ENCODE results near the gene GM2A.
A peak's percentile ranks its signal among the peaks of the same experiment; 100 is the strongest.

The GM2A gene

DNA sequence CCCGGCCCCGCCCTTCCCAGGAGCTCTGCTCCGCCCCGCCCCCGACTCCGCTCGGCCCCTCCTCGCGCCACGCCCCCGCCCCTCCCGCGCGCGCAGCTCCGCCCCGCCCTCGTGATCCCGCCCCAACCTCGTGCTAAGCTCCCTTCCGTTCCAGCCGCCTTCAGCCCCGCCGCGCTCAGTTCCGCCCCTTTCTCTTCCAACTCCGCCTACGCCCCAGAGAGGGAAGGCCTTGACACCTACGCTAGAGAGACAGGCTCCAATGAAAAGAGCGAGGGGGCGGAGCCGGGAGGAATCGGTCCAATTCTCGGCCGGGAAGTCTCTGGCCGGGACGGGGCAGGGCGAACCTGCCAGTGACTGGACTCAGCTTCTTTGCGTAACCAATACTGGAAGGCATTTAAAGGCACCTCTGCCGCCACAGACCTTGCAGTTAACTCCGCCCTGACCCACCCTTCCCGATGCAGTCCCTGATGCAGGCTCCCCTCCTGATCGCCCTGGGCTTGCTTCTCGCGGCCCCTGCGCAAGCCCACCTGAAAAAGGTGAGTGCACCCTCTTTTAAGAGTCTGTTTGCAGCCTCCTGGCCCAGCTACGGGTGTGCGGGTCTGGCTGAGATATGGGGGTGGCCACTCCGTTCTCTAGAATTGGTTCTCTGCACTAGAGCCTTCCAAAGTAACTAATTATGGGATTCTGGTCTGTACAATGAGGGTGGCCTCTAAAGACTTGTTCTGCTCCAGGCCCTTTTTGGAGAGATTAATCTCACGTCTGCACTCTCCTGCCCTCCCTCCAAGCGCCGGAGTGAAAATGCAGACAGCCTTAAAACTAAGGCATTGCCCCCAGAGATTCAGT, at the start of gene GM2A:
TSS of gene GM2A (plus strand) at position 424 of the 843 bp plus-strand sequence. CDS start at position 456, 32 bp downstream.
- DNase-seq (ENCODE audit: low spot score) = peak; percentile 100

DNA sequence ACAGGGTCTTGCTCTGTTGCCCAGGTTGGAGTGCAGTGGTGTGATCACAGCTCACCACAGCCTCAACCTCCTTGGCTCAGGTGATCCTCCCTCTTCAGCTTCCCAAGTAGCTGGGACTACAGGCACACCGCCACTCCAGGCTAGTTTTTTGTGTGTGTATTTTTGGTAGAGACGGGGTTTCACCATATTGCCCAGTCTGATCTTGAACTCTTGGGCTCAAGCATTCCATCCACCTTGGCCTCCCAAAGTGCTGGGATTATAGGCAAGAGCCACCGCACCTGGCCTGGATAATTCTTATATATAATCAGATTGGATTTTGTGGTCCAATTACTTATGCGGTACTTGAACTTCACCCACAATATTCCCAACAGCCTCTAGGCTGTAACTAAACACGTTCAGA, 48.9 kb upstream of the GM2A start:
- no peak for DNase-seq (ENCODE audit: low spot score)

DNA sequence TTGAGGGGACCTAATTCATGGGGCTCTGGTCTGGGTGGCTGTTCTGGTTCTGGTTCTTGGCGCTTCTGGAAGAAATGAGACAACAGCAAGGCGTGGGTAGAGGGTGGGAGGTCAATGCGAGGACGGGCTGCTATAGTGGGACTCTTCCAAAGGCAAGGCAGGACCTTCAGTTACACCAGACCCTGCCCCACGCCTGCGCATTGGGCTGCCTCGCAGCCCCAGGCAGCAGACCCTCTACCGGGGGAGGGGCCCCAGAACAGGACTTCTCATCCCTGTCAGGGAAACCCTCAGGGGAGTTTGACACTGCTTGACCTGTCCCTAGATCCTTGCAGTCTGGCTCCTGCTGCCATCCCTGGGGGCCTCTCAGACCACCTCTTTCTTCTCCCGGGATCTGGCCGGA, 47.6 kb upstream of the GM2A start:
- no peak for DNase-seq (ENCODE audit: low spot score)

DNA sequence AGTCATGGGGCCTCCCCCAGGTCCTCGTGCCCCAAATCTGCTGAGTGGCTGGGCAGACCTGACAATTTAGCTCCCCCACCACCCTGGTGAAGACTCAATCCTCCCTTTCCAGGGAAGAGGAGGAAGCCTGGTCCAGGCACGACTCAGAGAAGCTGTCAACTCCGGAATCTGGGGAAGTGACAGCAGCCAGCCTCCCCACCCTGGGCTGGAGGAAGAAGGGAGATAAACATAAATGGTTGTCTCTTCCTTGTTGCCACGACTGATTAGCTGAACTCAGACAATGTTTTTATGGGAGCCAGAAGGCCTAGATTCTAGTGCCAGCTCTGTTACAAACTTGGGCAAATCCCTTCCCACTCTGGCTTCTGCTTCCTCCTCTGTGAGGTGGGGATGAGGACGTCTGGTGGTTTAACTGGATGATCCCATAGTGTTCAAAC, 44.5 kb upstream of the GM2A start:
- DNase-seq (ENCODE audit: low spot score) = no peak

DNA sequence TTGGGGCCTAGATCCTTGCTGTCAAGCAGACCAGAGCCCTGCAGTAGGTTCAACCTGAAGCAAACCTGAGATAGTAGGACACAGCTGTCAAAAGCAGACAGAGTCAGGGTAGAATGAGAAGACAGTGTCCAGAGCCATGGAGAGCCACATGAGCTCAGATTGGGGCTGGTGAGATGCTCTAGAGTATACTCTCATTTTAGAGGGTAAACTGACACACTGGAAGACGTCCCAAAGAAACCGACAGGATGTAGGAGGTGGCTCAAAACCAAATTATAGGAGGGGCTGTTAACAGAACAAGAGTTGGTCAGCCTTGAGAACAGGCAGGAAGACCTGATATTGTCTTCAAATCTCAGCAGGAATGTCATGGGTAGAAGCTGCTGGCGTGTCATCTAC, 40.6 kb upstream of the GM2A start:
- DNase-seq (ENCODE audit: low spot score) = no peak

DNA sequence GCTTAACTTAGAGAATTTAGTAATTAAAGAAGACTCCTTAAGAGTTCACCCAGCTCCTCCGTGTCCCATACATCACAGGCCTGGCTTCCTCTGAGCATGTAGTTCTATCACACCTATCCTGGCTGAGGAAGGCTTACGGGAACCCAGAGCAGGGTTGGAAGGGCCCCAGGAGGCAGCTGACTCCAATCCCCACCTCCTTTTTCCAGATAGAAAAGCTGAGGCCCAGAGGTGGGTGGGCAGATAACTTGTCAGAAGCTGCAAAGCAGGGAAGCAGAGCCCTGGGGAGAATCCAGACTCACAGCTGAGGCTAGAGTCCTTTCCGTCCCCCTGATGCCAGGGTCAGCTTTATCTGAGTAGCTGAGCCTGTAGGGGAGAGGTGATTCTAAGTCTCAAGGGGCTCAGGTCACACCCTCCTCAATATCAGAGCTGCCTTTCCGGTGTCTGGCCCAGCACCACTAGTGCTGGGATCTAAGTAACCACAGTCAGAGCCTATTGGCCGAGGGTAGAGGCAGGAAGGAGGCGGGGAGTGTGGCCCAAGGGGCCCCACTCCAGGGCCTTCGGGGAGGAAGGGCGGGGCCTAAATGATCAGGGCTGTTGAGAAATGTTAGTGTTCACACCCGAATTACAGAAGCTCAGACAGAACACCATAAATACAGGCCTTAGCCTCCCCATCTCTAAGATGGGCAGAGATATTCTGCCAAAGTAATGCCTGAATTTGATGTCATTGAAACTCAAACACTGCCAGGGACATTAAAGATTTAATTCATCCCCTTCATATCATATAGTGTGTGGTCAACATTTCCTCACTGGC, 39.0 kb upstream of the GM2A start:
- peak; percentile 46 for DNase-seq (ENCODE audit: low spot score)

DNA sequence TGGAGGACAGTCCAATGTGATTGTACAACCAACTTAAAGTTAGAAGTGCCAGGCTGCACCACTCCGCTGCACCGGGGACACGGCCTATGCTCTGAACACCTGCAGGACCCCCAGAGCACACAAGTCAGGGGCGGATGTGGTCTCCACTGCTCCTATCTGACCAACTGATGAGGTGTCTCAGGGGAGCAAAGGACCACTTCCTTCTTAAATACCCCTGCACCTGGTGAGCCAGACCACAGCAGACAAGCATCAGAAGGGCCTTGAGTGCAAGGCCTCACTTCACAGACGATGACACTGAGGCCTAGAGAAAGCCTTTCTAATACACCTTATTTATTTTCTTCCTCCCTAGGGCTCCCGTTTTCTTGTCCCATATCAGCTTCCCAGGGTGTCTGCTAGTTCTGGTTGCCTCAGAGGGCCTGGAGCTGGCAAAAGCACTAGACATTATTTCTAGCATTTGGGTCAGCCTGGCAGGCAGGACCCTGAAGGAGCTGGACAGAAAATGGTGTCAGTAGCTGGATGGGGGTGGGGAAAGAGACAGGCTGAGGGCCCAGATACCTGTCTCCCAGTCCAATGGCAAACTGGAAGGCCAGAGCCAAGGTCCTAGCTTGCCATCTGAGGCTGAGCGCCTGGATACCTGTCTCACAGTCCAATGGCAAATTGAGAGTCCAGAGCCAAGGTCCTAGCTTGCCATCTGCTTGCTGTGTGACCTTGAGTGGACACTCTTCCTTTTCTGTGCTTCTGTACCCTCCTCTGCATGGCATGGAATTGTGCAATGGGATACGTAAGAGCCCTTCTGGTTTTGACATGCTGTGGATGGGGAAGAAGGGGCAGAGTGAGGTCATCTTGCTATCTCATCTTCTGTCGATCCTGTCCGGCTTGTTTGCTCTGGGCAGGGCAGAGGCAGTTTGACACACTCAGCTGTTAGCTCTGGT, 38.1 kb upstream of the GM2A start:
- DNase-seq (ENCODE audit: low spot score) = no peak

DNA sequence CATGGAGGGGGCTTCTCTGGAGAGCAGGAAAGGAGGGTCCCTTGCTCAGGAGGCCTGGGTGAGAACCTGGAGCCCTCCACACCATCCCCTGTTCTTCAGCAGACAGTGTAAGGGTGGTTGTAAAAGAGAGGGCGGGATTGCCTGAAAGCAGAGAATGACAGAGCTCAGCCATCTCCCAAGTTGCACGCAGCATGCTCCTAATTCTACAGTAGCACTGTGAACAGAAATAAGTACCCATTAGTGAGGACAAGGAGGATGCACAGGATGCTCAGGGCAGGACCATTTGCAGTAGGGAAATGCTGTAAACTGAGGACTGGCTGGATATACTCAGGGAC, 37.5 kb upstream of the GM2A start:
- no peak for DNase-seq (ENCODE audit: low spot score)

DNA sequence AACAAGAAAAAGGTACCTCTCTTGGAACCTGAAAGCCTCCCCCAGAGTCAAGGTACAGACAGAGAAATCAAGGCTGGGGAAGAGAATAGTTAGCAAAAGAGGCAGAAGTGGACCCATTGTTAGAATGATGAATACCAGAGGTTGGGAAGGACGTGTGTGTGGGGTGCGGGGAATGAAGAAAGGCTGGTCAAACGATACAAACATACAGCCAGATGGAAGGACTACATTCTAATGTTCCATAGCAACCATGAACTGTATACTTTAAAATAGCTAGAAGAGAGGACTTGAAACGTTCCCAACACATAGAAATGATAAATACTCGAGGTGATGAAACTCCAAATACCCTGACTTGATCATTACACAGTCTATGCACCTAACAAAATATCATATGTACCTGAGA, 36.2 kb upstream of the GM2A start:
- DNase-seq (ENCODE audit: low spot score) = no peak

DNA sequence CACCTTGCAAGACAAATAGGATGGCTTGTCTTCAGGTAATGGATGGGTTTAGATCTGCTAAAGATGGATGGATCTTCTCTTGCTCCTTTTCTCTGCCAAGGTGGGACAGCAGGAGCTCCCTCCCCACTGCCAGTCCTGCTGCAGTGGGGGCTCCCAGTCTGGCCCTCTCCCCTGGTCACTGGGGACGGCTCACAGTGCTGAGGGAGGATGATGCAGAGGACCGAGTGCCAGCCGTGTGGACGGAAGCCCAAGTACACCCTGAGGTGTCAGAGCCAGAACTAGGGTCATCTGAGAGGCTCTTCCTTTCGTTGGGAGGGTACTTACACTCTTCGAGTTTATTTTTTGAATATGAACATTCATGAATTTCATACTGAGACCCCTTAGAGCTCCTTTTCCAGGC, 34.8 kb upstream of the GM2A start:
- no peak for DNase-seq (ENCODE audit: low spot score)

DNA sequence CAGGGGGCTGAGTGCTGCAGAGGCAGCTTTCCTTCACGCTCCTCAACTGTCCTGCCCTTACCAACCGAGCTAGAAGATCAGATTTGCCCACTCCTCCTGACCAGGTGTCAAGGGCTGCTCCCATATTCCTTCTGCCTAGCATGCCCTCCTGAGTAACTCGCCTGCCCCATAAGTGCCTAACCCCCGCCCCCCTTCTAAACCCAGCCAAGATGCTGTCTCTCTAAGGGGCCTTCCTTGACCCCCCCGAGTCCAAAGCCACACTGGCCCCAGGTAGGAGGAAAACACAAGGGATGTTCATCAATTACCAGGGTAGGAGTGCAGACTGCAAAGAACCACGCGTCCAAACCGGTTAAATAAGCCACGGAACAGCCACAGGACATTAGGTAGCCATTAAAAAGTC, 33.8 kb upstream of the GM2A start:
- no peak for DNase-seq (ENCODE audit: low spot score)

DNA sequence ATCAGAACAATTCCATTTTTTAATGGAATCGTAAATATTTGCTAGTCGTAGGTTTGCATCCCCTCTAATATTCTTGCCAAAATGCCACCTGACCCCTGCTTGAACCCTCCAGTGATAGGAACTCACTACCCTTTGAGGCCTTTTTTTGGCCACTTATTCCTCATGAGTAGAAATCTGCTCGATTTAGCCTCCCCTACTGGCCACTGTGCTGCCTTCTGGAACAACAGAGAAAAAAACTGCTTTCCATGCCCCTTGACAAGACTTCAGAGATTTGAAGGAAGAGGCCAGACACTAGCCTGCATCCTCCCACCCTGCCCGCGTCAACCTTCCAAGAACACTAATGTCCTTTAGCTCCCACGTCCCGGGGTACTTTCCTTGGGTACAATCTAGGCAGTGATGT, 33.2 kb upstream of the GM2A start:
- no peak for DNase-seq (ENCODE audit: low spot score)

DNA sequence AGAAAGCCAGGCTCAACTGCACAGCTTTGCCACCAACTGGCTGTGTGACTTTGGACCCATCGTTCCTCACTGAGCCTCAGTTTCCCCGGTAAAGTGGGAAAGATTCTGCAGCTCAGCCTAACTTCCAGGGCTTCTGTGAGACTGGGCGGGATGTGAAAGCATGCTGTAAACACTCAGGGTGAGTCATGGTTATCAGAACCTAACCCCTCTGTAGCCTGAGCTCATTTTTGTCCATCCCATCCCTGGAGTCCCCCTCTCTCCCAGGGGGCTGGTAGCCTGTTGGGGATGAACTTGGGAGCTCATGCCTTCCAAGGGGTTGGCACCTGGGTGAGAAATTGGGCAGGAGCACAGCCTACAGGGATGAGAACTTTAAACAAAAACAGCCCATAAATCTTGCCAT, 31.4 kb upstream of the GM2A start:
- DNase-seq (ENCODE audit: low spot score) = no peak

DNA sequence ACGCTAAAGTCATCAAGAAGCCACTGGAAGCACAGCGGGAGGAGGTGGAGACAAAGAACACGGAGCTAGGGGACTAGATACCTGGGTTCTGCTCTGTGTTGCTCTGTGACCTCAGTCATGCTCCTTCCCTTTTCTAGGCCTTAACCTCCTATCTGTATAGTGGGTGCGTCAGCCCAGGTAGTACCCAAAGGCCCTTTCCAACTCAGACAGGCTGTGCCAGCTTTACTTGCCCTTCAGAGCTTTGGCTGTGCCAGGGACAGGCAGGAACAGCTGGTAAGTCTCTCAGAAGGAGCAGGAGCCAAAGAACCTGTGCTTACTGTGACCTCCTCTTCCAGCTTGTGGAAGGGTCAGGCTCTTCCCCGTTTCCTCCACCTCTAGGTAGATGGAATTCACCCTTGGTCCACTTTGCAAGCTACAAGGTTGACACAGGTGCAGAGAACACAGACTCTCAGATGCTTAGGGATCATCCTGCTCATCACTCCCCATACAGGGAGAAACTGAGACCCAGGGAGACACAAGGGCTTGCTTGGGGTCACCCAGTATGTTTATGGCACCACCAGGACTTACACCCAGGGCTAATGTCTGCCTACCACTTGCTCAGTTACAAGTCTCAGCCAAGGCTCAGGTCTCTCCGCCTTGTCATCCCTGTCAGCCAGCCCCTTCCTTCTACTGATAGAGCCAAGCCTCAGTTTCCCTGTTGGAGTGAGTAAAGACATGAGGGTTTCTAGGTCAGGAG, 30.8 kb upstream of the GM2A start:
- DNase-seq (ENCODE audit: low spot score) = no peak

DNA sequence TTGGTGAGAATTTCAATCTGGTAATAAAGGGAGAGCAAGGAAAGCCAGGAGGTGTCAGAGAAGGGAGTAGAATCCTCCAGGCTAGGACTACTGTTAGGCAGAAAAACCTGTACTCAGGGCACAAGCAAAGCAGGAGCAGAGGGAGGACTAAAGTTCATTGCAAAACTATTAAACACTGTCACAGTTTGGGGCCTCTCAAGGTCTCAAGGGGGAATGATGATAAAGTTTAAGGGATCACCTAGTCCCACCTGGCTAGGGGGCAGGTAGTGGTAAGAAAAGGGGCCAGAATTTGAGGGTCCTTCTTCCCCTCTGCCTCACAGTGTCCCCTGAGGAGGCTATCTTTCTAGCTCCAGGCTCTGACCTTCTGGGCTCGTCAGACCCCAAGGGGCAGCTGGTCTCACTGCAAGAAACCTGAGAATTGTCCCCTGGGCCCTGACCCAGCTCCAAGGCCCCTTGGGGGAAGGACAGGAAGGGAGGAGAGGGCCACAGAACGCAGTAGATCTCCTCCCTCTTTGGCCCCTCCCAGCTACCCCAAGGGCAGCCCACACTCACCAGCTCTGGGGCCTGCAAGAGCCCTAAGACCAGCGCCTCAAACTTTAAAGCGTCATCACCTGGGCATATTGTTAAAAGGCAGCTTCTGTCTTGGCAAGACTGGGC, 30.1 kb upstream of the GM2A start:
- no peak for DNase-seq (ENCODE audit: low spot score)

DNA sequence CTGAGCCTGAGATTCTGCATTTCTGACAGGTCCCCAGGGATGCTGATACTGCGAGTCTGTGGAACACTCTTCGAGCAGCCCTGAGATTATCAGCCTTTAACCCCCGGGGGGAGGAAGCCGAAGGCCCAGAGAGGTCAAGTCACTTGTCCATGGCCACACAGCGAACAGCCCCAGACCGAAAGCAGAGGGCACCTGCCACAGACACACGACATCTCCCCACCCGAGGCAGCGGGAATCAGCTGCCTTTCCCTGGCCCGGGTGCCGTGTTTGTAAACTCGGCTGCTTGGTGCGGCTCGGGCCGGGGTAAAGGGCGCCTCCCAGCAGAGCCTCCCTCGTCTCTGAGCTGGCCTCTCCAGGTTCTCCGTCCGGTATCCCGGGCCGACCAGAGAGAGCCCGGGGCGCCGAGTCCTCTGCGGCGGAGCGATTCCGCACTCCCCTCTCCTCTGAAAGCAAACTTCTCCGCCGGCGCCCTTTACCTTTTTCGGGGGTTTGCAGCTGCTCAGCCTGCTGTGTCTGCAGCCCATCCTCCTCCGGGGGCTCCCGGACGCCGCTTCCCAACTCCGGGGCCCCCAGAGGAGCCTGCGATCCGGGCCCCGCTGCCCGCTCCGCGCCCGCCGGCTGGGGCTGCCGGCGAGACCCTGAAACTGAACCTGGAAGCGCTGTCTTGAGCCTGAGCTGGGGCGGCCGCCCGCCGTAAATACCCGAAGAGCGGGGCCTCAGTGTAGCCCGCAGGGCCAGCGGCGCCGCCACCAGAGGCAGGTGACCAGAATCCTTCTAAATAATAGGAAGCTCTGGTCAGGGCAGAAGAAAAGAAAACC, 29.3 kb upstream of the GM2A start, which contains the start of gene CCDC69:
TSS of gene CCDC69 (minus strand) at position 646 of the 818 bp plus-strand sequence. CDS start at position 524, 122 bp downstream.
- peak; percentile 27 for DNase-seq (ENCODE audit: low spot score)

DNA sequence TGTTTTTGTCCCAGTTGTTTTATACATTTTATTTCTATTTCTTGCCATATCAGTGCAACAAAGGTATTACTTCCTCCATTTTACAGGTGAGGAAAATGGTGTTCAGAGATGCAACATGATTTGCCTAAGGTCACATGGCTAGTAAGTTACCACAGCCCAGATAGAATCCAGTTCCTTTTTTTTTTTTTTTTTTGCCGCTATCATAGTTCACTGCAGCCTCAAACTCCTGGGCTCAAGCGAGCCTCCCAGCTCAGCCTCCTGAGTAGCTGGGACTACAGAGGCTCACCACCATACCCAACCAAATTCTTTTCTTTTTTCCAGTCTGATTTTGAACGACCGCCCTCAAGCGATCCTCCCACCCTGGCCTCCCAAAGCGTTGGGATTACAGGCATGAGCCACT, 28.6 kb upstream of the GM2A start:
- no peak for DNase-seq (ENCODE audit: low spot score)

DNA sequence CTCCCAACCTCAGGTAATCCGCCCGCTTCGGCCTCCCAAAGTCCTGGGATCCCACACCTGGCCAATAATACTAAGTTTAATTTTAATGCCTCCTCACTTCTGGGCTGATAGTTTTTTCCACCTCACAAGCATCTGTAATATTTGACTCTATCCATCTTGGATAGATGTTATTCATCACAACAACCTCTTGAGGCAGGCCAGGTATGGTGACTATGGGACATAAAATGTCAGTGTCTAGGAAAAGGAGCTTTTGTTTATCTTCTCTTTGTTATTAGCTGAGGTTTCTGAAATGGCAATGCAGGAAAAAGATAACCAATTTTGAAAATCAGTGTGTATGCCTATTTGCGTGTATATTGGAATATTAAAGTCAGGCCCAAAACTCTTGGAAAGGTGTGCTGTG, 27.9 kb upstream of the GM2A start:
- DNase-seq (ENCODE audit: low spot score) = no peak

DNA sequence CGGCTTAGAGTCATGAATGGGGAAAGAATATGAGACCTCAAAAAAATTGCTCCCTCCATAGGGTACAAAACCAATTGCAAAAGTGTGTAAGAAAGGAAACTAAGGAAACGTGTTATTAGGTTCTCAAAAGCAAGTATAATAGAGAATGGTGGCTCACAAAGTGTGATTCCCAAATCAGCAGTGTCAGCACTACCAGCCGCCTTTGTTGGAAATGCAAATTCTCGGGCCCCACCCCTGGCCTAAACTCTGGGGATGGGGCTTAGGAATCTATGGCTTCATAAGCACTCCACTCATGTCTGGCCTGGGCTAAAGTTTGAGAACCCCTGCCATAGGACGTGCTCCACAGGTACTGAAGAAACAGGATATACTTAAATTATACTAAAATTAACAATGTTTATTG, 27.5 kb upstream of the GM2A start:
- no peak for DNase-seq (ENCODE audit: low spot score)

DNA sequence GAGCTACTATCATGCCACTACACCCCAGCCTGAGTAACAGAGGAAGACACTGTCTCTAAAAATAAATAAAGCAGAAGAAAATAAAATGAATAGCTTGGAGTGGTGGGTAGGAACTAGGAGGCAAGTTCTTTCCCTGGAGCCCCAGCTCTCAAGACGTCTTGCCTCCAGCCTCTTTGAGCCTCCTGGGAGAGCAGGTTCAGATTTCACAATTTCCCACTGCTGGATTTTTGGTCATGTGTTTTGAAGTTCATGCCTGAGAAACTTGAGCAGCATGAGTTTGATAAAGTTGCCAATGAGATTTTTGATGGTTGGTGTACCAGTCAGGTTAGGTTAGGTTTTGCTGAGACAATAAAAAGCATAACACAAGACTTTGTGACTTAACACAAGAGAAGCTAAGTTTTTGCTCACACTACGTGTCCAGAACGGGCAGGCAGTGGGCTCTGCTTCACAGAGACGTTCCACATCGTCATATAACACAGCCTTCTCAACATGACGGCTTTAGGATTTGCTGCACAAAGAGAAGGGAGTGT, 25.0 kb upstream of the GM2A start:
- no peak for DNase-seq (ENCODE audit: low spot score)

Data from putamen (tissue), 1 donor.